Fibroblast of the aortic adventitia (primary cell): Measurements from ENCODE around the gene CREB3L4. TPM values are rescaled to one million over a fixed set of nuclear protein-coding genes. Genes with fewer than 3 reads are reported as not detected.

Experiments
- DNase-seq: peaks from one replicate; pipeline ENCODE4 v3.0.0-alpha.2; 2010; ENCODE audit warnings: low read depth
- H3K4me3 ChIP-seq: 2 replicates; pipeline ENCODE4 v1.5.1; 2011; ENCODE audit warnings: low read depth, mild to moderate bottlenecking, control low read depth, low read length, moderate library complexity
- CTCF ChIP-seq: IDR thresholded peaks from 2 replicates; pipeline ENCODE4 v1.5.1; 2011; ENCODE audit warnings: mild to moderate bottlenecking, low read length, control low read depth, inconsistent platforms; ENCODE audit not compliant: insufficient read depth
- total RNA-seq: library from RNA; depleted of rRNA; stranded (reverse); fragments of >200 nt; gene quantifications from 2 replicates; pipeline ENCODE4 v1.2.3, GENCODE V29; 2012; ENCODE audit warnings: low replicate concordance

The CREB3L4 gene
- total RNA-seq, 1 donor, result 5.9 TPM

GRCh38 chr1:153953859-153954365 lies 13.8 kb upstream of the CREB3L4 start:
- no peak for DNase-seq
- H3K4me3 ChIP-seq, result no peak overlapping the region
- no peak for TF ChIP-seq CTCF

GRCh38 chr1:153954826-153955225 lies 12.9 kb upstream of the CREB3L4 start:
- no peak for TF ChIP-seq CTCF
- no peak for DNase-seq

GRCh38 chr1:153956997-153957715 lies 10.5 kb upstream of the CREB3L4 start:
- TF ChIP-seq CTCF, result no peak
- peak overlapping the region; percentile 95 for H3K4me3 ChIP-seq
- no peak for DNase-seq

More at GRCh38 chr1:153954826-153955225, 12.9 kb upstream of the CREB3L4 start:
- no peak overlapping the region for H3K4me3 ChIP-seq

GRCh38 chr1:153957744-153958110 lies 10.0 kb upstream of the CREB3L4 start:
- DNase-seq, result no peak
- H3K4me3 ChIP-seq, result peak overlapping the region; percentile 95
- no peak for TF ChIP-seq CTCF

- no peak for TF ChIP-seq CTCF
- H3K4me3 ChIP-seq, result peak within 1 kb of the TSS; percentile 95
- DNase-seq, result peak; percentile 98
Observed at GRCh38 chr1:153958111-153958960, 9.4 kb upstream of the CREB3L4 start, which contains the start of gene CRTC2. TSS of gene CRTC2 (minus strand) at chr1:153958612. CDS start at chr1:153958497, 115 bp downstream.

- DNase-seq, result no peak
- peak overlapping the region; percentile 37 for H3K4me3 ChIP-seq
- no peak for TF ChIP-seq CTCF
Observed at GRCh38 chr1:153958961-153959260, 8.8 kb upstream of the CREB3L4 start.
